Right lung (tissue), 5 donors: ENCODE measurements around the gene SEPTIN2. TPM values are rescaled to one million over a fixed set of nuclear protein-coding genes. Genes with fewer than 3 reads are reported as not detected.
A peak's percentile ranks its signal among the peaks of the same experiment; 100 is the strongest.
"Not testable (repeated sequence)": the region's sequence is repeated elsewhere in the genome, so short reads cannot be mapped to it uniquely, and the experiment has no call there.

Experiments
- DNase-seq, 2 donors: peaks; one replicate each; pipeline ENCODE4 v3.0.0-alpha.2; 2013
- polyA plus RNA-seq, 5 donors: library from polyadenylated mRNA; unstranded; fragments of 120-200 nt; gene quantifications; one replicate each; pipeline versions ENCODE4 v1.2.1 to v1.2.3, GENCODE V29; 2013; ENCODE audit warnings: inconsistent platforms in 1 of 5, low replicate concordance in 1 of 5; ENCODE audit not compliant: insufficient read length in 5 of 5, insufficient read depth in 1 of 5

Gene SEPTIN2
- polyA plus RNA-seq, 5 donors = 464 to 647 (median 546) TPM

GRCh38 chr2:241376808-241377207 lies 61.1 kb downstream of the SEPTIN2 start:
- DNase-seq = no peak

- DNase-seq = no peak
Observed at GRCh38 chr2:241378816-241379215, 63.1 kb downstream of the SEPTIN2 start.

- DNase-seq = peak; percentile 32 to 44
Observed at GRCh38 chr2:241379481-241380480, 64.1 kb downstream of the SEPTIN2 start.

GRCh38 chr2:241381872-241382271 lies 66.1 kb downstream of the SEPTIN2 start:
- DNase-seq = no peak

GRCh38 chr2:241385450-241385849 lies 69.7 kb downstream of the SEPTIN2 start:
- not testable (repeated sequence) for DNase-seq

- DNase-seq = no peak
Observed at GRCh38 chr2:241386519-241386918, 70.8 kb downstream of the SEPTIN2 start.

GRCh38 chr2:241389697-241390096 lies 74.0 kb downstream of the SEPTIN2 start:
- no peak for DNase-seq

- no peak for DNase-seq
Observed at GRCh38 chr2:241390301-241391206, 74.8 kb downstream of the SEPTIN2 start.

GRCh38 chr2:241391892-241392665 lies 76.4 kb downstream of the SEPTIN2 start:
- DNase-seq = no peak

- not testable (repeated sequence) for DNase-seq
Observed at GRCh38 chr2:241392753-241393152, 77.0 kb downstream of the SEPTIN2 start.

GRCh38 chr2:241393524-241394196 lies 77.9 kb downstream of the SEPTIN2 start:
- DNase-seq = no peak

- DNase-seq = not testable (repeated sequence)
Observed at GRCh38 chr2:241396809-241397208, 81.1 kb downstream of the SEPTIN2 start.

- DNase-seq = no peak
Observed at GRCh38 chr2:241399941-241400922, 84.5 kb downstream of the SEPTIN2 start.

Other genes starting within 250 kb of the SEPTIN2 start
- gene MTERF4, start 213.6 kb upstream of the SEPTIN2 start, polyA plus RNA-seq = 100 to 1,000 TPM in 1 of 5 donors, 10 to 100 TPM in 4; 75.2 to 105 (median 92.6) TPM
- 10 to 100 TPM; 18.3 to 25.0 (median 21.2) TPM for gene PASK, start 166.5 kb upstream of the SEPTIN2 start, polyA plus RNA-seq
- 10 to 100 TPM; 64.8 to 72.2 (median 68.5) TPM for gene PPP1R7, start 165.5 kb upstream of the SEPTIN2 start, polyA plus RNA-seq
- 1 to 10 TPM; 1.7 to 2.7 (median 2.3) TPM for gene ANO7, start 127.2 kb upstream of the SEPTIN2 start, polyA plus RNA-seq
- gene HDLBP, start 253 bp upstream of the SEPTIN2 start, polyA plus RNA-seq = 100 to 1,000 TPM; 301 to 450 (median 371) TPM
- 10 to 100 TPM; 44.5 to 54.5 (median 50.0) TPM for gene FARP2, start 40.4 kb downstream of the SEPTIN2 start, polyA plus RNA-seq
- 100 to 1,000 TPM; 170 to 209 (median 197) TPM for gene STK25, start 192.7 kb downstream of the SEPTIN2 start, polyA plus RNA-seq
- 10 to 100 TPM; 14.8 to 35.3 (median 21.5) TPM for gene BOK, start 242.8 kb downstream of the SEPTIN2 start, polyA plus RNA-seq